Peyer's patch (tissue), 4 donors: ENCODE results near the gene IRS2. TPM values are rescaled to one million over a fixed set of nuclear protein-coding genes. Genes with fewer than 3 reads are reported as not detected.
"Not testable (repeated sequence)": the region's sequence is repeated elsewhere in the genome, so short reads cannot be mapped to it uniquely, and the experiment has no call there.

ENCODE experiments used
- DNase-seq, 3 donors: peaks; one replicate each; pipeline ENCODE4 v3.0.0-alpha.2; 2017 to 2019
- H3K27ac ChIP-seq, 4 donors: fragments of 200-600 bp; sonication (generic); one replicate each; pipeline ENCODE4 v1.5.1; 2016 to 2019
- H3K27me3 ChIP-seq, 2 donors: fragments of 200-600 bp; sonication (generic); one replicate each; pipeline ENCODE4 v1.5.1; 2019
- H3K36me3 ChIP-seq, 3 donors: fragments of 200-600 bp; sonication (generic); one replicate each; pipeline ENCODE4 v1.5.1; 2016 to 2019
- H3K4me1 ChIP-seq, 4 donors: fragments of 200-600 bp; sonication (generic); one replicate each; pipeline ENCODE4 v1.5.1; 2016 to 2019
- H3K4me3 ChIP-seq, 4 donors: fragments of 200-600 bp; sonication (generic); 1 replicate in 3 of 4; 2 replicates in 1 of 4; pipeline ENCODE4 v1.5.1; 2016 to 2019; ENCODE audit warnings: mild to moderate bottlenecking in 1 of 4
- H3K9me3 ChIP-seq, 4 donors: fragments of 200-600 bp; sonication (generic); one replicate each; pipeline ENCODE4 v1.5.1; 2016 to 2019; ENCODE audit warnings: mild to moderate bottlenecking in 1 of 4
- CTCF ChIP-seq, 6 experiments: fragments of 450-650 bp in 4 of 6; fragments of 200-600 bp in 2 of 6; sonication (generic) in 1 of 6; IDR thresholded peaks; one replicate each; pipeline ENCODE4 v1.5.1; 2017 to 2019; ENCODE audit warnings: antibody characterized with exemption in 6 of 6, mild to moderate bottlenecking in 3 of 6, moderate library complexity in 1 of 6
- POLR2A ChIP-seq, 2 donors: fragments of 450-650 bp; IDR thresholded peaks; one replicate each; pipeline ENCODE4 v1.5.1; 2017; ENCODE audit warnings: antibody characterized with exemption in 2 of 2, mild to moderate bottlenecking in 2 of 2, moderate library complexity in 2 of 2
- total RNA-seq, 4 donors: library from RNA; depleted of rRNA; stranded (reverse); fragments of >200 nt; gene quantifications; one replicate each; pipeline ENCODE4 v1.1.0, GENCODE V29; 2016

The IRS2 gene
- total RNA-seq, 4 donors from 2014 or later = 8.3 to 41.1 (median 22.3) TPM

GRCh38 chr13:109734002-109734785, 52.2 kb downstream of the IRS2 start:
- no peak for TF ChIP-seq CTCF (IDR thresholded peaks at IDR 0.05)
- no peak for TF ChIP-seq POLR2A (IDR thresholded peaks at IDR 0.05)
- no peaks in the 10 kb centered on the region for H3K9me3 ChIP-seq
- H3K4me3 ChIP-seq = no peak overlapping the region
- H3K27ac ChIP-seq = no peak overlapping the region
- H3K4me1 ChIP-seq = no peaks in the 10 kb centered on the region
- H3K27me3 ChIP-seq = no peaks in the 10 kb centered on the region
- DNase-seq = no peak
- H3K36me3 ChIP-seq = no peaks in the 10 kb centered on the region

GRCh38 chr13:109733550-109733949, 52.8 kb downstream of the IRS2 start:
- H3K4me1 ChIP-seq = no peaks in the 10 kb centered on the region
- TF ChIP-seq CTCF (IDR thresholded peaks at IDR 0.05) (no peak), POLR2A (IDR thresholded peaks at IDR 0.05) (no peak)
- DNase-seq = no peak
- no peak overlapping the region for H3K27ac ChIP-seq
- H3K27me3 ChIP-seq = no peaks in the 10 kb centered on the region
- no peaks in the 10 kb centered on the region for H3K36me3 ChIP-seq
- no peaks in the 10 kb centered on the region for H3K9me3 ChIP-seq
- no peak overlapping the region for H3K4me3 ChIP-seq

- H3K36me3 ChIP-seq, H3K9me3 ChIP-seq, H3K27me3 ChIP-seq, H3K4me3 ChIP-seq, H3K27ac ChIP-seq, H3K4me1 ChIP-seq, DNase-seq: not testable (repeated sequence)
Observed at GRCh38 chr13:109732470-109733170, 53.8 kb downstream of the IRS2 start.

GRCh38 chr13:109730812-109731335, 55.5 kb downstream of the IRS2 start:
- Histone ChIP-seq H3K27me3 (no peaks in the 10 kb centered on the region), H3K4me1 (no peaks in the 10 kb centered on the region), H3K9me3 (no peaks in the 10 kb centered on the region), H3K36me3 (no peaks in the 10 kb centered on the region), H3K4me3 (no peak overlapping the region), H3K27ac (no peak overlapping the region)
- DNase-seq = no peak
- TF ChIP-seq CTCF (IDR thresholded peaks at IDR 0.05) = no peak
- TF ChIP-seq POLR2A (IDR thresholded peaks at IDR 0.05) = no peak

GRCh38 chr13:109728791-109729731, 57.3 kb downstream of the IRS2 start:
- H3K4me3 ChIP-seq = no peak overlapping the region

More at GRCh38 chr13:109728791-109729731, 57.3 kb downstream of the IRS2 start:
- Histone ChIP-seq H3K36me3 (no peaks in the 10 kb centered on the region), H3K4me1 (no peaks in the 10 kb centered on the region), H3K27me3 (no peaks in the 10 kb centered on the region), H3K27ac (no peak overlapping the region), H3K9me3 (no peaks in the 10 kb centered on the region)
- no peak for TF ChIP-seq CTCF (IDR thresholded peaks at IDR 0.05)
- TF ChIP-seq POLR2A (IDR thresholded peaks at IDR 0.05) = no peak
- no peak for DNase-seq
